Right ventricle myocardium superior (tissue), 1 donor: ENCODE results near the gene TRIAP1. TPM values are rescaled to one million over a fixed set of nuclear protein-coding genes. Genes with fewer than 3 reads are reported as not detected.

Experiments used
- ATAC-seq: fragments of 200-7000 bp; cut with Tn5 transposase; one replicate; pipeline ENCODE4 v1.9.1; 2020; ENCODE audit warnings: mild to moderate bottlenecking; ENCODE audit not compliant: poor library complexity
- DNase-seq: peaks from one replicate; pipeline ENCODE4 v3.0.0-alpha.2; 2020
- intact Hi-C: fragments of 100-400 bp; cut with DNase I; formaldehyde crosslinking; loops from one replicate; pipeline ENCODE4 v1.11.2; 2022
- total RNA-seq: library from RNA; stranded (reverse); fragmentation: NEBNext Ultra II Directional; extraction: Animal tissue kit (Norgen Biotek cat#: 25700); gene quantifications from one replicate; pipeline ENCODE4 v1.2.1, GENCODE V29; 2021
- donor health status: DM: no; HTN: yes; CAD: no; lungs with severe emphysema.

The TRIAP1 gene
- total RNA-seq, 1 donor from 2014 or later: 15.1 TPM

DNA sequence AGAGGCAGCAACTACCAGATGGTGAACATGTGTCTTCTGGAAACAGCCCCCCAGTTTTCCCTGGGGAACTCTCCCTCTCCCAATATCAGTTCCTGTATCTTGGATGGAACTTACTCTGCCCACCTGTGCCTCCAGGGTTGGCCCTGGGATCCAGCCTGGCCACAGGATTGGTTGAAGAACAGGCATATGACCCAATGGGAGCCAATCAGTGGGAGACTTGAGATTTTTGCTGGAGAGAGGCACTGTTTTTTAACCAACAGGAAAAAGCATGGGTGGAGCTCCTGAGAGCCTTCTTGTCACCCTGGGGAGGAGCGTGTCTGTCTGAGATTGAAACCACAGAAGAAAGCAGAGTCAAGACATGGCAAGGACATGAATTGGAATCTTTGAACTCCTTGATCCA lies 41.9 kb downstream of the TRIAP1 start:
- DNase-seq: no peak
- intact Hi-C loops: no loop called here
- ATAC-seq: no peak

DNA sequence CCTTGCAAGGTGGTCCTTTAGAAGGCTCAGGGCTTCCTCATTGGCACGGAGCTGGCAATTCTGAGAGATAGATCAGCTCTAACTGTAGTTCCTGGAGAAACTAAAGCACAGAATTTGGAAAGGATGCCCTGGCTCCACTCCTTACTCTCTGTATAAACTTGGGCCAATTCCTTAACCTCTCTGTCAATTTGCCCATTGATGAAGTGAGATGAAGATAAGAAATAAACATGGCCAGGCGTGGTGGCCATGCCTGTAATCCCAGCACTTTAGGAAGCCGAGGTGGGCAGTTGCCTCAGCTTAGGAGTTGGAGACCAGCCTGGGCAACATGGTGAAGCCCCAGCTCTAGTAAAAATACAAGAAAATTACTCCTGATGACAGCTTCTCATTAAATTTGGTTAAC lies 42.3 kb downstream of the TRIAP1 start:
- no peak for DNase-seq
- ATAC-seq: no peak
- intact Hi-C loops: no loop called here

DNA sequence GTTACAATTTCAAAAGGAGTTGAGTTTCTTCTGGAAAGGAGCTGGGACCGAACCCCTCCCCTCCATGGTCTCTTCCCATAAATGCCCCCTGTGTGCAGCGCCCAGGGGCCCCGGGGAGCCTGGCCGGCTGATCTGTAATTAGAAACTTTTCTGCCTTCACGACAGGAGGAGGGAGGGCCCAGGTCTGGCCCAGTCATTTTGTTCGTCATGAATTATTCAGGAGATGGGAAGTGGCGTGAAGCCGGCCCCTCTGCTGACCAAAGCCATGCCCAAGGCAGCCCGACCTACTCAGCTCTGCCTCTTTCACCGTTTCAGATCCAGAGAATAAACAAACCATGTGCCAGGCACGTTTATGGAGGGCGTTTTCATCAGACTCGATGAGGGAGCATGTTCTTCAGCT lies 44.0 kb downstream of the TRIAP1 start:
- intact Hi-C loops: no loop called here
- DNase-seq: no peak
- ATAC-seq: peak; percentile 31

DNA sequence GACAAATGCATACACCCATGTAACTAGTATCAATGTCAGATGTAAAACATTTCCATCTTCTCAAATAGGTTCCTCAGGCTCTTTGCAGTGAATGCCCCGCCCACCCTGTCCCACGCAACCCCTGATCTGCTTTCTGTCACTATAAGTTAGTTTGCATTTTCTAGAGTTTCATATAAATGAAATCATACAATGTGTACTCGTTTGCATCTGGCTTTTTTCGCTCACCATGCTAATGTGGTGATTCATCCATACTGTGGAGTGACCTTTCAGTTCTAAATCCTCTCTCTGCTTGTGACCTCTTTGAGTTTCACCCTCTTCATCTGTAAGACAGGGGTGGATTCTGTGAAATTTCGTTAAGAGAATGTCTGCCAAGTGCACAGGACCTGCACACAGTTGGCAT lies 46.7 kb downstream of the TRIAP1 start:
- intact Hi-C loops: no loop called here
- DNase-seq: no peak
- ATAC-seq: no peak

DNA sequence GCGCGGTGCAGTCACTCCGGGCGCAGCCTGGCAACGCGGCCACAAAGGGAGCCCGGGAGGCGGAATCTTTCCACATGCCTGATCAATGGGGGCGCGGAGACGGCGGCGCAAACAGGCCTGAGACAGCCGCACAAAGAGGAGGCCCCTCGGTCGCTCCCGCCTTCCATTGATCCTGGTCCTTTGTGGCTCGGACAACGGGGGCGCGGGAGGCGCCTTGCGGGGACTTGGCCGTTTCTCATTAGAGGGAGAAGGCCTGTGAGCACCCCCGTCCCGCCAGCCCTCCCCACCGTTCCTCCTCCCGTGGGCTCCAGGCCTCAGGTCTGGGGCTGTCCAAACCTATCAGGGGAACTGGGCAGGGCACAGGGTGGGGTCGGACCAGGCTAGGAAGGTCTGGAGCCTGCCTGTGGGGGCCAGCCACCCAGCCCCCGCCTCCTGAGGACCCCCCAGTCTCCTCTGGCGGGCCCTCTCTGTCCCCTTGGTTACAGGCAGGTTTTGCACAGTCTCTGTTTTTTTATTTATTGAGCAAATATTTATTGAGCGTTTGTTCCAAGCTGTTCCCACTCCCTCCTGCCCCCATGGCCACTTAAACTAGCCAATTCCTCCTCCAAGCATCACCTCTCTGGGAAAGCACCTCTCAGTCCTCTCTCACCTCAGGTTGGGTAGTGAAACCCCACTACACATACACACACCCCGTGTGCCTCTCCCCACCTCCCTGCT lies 48.2 kb downstream of the TRIAP1 start:
- intact Hi-C loops: no loop called here
- DNase-seq (no peak), ATAC-seq (no peak)

DNA sequence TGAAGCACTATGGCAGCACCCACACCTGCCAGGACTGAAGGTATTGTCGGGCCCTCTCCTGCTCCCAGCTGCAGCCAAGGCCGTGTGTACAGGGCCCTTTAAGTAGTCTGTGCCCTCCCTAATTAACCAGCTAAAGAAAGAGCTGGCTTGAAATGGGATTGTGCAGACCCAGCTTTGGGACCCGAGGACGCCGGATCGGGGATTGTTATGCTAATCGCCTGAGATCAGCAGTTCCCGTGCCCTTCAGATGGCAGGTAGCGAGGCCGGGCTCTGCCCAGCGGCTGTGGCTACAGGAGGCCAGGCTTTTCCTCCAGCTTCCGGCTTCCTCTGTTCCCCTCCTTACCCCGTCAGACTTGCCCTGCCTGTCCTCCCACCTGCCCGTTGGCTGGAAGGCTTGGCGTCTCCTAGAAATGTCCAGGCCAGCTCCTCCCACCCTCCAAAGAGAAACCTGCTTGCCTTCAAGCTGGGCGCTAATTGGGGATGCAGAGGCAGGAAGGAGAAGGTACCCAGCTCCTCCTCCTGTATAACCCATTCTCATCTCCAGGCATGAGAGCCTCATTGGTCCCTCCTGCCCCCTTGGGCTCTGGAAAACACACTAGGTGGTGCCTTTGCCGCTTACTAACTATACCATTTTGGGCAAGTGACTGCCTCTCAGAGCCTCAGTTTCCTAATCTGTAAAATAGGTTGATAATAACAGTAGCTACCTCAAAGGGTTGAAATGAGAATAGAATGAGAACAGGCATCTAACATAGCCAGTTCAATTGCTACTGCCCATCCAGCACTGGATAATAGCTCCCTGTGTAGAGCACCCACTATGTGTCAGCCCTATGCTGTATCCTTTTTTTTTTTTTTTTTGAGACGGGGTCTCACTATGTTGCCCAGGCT lies 51.5 kb downstream of the TRIAP1 start:
- ATAC-seq (no peak), DNase-seq (no peak)
- intact Hi-C loops: no loop called here

Other genes starting within 250 kb of the TRIAP1 start
- gene RPLP0, start 245.3 kb downstream of the TRIAP1 start, total RNA-seq: 693 TPM
- gene PXN, start 180.7 kb downstream of the TRIAP1 start, total RNA-seq: 47.1 TPM
- gene RNU4-2, start 154.5 kb downstream of the TRIAP1 start, total RNA-seq: 41,112 TPM
- 3,793 TPM for gene RNU4-1, start 153.1 kb downstream of the TRIAP1 start, total RNA-seq
- gene SIRT4, start 144.1 kb downstream of the TRIAP1 start, total RNA-seq: 8.6 TPM
- not detected for gene PLA2G1B, start 118.6 kb downstream of the TRIAP1 start, total RNA-seq
- gene MSI1, start 77.2 kb downstream of the TRIAP1 start, total RNA-seq: 5.4 TPM
- 119 TPM for gene COX6A1, start 8.3 kb downstream of the TRIAP1 start, total RNA-seq
- 13.0 TPM for gene GATC, start 60 bp upstream of the TRIAP1 start, total RNA-seq
- 38.9 TPM for gene SRSF9, start 23.4 kb upstream of the TRIAP1 start, total RNA-seq
- gene DYNLL1, start 49.7 kb upstream of the TRIAP1 start, total RNA-seq: 154 TPM
- 44.0 TPM for gene COQ5, start 82.8 kb upstream of the TRIAP1 start, total RNA-seq
- 242 TPM for gene RNF10, start 88.0 kb upstream of the TRIAP1 start, total RNA-seq
- gene POP5, start 135.0 kb upstream of the TRIAP1 start, total RNA-seq: 40.9 TPM
- gene CABP1, start 194.2 kb upstream of the TRIAP1 start, total RNA-seq: 6.5 TPM
- gene MLEC, start 240.8 kb upstream of the TRIAP1 start, total RNA-seq: 125 TPM